ENCODE results near the gene IL1B.
A peak's percentile ranks its signal among the peaks of the same experiment; 100 is the strongest.

The IL1B gene

DNA sequence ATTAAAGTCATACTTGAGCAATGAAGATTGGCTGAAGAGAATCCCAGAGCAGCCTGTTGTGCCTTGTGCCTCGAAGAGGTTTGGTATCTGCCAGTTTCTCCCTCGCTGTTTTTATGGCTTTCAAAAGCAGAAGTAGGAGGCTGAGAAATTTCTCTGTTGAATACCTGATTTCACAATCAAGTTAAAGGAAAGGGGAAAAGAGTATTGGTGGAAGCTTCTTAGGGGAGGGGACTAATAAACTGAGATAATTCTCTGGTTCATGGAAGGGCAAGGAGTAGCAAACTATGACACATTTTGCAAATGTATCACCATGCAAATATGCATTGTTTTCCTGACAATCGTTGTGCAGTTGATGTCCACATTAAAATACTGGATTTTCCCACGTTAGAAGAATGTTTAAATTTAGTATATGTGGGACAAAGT is at the start of gene IL1B:
IL1B (minus strand) TSS at position 85 of the 423 bp plus-strand sequence. CDS start 550 bp downstream, outside the sequence.
- FAIRE-seq = peak; percentile 28
- DNase-seq (ENCODE audit: insufficient read length, low spot score) = no peak

DNA sequence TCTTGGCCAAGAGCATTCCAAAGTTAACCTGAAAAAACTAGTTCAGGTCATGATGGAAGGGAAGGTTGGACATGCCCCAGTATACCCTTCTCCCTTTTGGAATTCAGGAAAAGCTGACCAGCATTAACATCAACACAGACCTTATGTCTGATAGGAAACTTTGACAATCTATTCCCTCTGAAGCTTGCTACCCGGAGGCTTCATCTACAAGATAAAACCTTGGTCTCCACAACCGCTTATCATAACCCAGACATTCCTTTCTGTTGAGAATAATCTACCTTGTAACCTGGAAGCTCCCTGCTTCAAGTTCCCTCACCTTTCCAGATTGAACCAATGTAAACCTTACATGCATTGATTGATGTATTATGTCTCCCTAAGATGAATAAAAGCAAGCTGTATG is 49.7 kb upstream of the IL1B start:
- no peak for DNase-seq (ENCODE audit: insufficient read length, low spot score)
- no peak for FAIRE-seq

DNA sequence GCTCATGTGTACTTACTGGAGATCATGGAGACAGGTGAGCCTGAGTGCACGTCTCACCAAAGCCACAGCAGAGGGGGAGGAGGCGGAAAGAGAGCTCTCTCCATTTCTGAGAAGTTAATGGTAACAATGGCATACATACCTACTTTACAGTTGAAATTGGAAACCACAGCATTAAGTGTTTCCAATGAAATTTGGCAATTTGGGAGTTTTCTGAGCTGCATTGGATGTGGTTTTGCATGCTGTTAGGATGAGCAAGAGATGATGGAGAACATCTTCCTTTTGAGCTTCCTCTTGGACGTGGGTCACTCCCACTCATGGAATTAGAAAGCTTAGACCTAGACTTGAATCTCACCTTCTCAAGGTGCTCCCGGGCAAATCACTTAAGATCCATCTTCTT is 48.9 kb upstream of the IL1B start:
- FAIRE-seq = no peak
- DNase-seq (ENCODE audit: insufficient read length, low spot score) = no peak

DNA sequence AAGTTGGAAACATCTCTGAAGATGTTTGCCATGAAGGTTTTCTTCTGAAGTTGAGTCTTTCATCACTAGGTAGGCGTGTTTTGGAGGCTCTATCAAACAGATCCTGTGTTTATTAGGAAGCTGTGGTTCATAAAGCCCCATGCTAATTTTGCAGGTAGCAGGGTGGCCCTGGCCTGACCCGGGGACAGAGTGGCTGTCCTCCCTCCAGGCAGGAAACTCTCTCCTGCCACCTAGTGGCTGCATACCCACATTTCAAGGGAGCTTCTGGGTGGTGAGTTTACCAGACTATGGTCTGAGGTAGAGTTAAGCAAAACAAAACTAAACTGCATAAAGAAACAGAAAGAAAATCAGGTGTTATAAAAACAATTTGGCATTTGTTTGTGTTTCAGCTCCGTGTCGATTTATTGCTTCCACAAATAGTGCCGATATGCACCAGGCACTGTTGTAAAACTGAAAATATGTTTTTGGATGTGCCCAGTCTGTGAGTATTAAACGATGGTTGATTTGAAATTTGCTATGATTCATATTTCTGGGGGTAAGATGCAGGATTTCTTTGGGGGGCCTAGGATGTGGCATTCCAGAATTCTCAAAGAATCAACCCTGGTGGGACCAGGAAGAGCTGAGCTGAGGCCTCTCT is 48.4 kb upstream of the IL1B start:
- DNase-seq (ENCODE audit: insufficient read length, low spot score) = peak; percentile 57
- no peak for FAIRE-seq

DNA sequence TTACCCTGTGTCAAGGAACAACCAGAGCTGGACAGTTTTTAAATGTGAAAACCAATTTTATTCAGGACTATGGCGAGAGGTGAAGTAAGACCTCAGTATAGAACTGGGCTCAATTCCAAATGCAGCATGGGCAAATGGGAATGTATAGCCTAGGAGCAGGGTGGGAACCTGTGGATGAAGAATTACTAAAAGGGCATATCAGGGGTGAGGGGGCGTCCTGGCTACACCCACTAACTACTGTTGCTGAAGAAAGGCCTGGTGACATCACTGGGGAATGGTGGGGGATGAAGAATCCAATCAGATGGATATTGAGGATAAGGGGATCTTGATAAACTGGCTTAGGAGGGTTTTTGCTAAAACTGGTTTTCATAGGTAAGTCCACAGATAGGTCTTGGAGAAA is 47.1 kb upstream of the IL1B start:
- DNase-seq (ENCODE audit: insufficient read length, low spot score) (no peak), FAIRE-seq (no peak)

DNA sequence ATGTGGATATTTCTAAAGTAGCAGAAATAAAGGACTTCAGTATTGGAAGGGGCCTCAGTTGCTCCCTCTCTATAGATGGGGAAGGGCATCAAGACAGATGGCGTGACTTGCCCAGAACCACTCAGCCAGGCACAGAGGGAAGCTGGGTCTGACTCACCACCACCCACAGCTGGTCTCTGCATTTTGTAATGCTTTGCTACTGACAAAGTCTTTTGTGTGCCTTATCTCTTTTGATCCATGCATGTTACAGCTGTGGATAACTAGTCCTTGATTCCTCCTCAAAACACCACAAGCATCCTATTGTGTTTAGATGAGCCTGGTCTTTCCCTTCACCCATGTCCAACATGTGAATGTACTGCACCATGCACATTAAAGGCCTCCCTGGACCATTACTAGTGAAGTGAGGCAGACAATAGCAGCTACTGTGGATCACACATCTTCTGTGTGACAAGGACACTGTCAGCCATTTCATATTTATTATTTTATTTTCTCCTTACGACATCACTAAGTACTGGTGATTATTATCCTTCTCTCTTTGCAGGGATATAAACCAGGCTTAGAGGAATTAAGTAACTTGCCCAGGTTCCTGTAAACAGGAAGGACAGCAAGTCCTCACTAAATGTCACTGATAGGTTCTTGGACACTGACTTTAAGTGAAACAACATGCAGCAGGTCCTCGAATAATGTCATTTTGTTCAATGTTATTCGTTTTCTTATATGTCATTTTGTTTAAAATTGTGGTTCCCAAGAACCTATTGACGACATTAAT is 44.8 kb upstream of the IL1B start:
- FAIRE-seq = peak; percentile 56
- peak; percentile 35 for DNase-seq (ENCODE audit: insufficient read length, low spot score)

DNA sequence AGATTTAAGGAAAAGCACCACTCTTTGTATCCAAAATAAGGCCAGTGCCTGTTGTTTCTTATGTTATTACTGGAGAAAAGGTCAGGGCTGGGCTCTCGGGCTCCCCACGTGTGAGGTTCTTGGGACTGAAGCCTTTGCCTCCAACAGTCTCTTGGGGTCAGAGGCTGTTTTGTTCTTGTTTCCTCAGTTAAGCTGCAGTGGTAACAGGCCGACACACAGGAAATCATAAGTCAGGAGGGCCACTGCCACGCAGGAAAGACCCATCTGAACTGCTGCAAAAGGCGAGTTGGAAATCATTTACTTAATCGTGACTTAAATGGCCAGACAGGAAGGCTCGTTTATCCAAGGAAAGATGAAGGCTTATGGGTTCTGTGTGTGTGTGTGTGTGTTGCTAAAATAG is 44.1 kb upstream of the IL1B start:
- DNase-seq (ENCODE audit: insufficient read length, low spot score) (no peak), FAIRE-seq (peak; percentile 75)

DNA sequence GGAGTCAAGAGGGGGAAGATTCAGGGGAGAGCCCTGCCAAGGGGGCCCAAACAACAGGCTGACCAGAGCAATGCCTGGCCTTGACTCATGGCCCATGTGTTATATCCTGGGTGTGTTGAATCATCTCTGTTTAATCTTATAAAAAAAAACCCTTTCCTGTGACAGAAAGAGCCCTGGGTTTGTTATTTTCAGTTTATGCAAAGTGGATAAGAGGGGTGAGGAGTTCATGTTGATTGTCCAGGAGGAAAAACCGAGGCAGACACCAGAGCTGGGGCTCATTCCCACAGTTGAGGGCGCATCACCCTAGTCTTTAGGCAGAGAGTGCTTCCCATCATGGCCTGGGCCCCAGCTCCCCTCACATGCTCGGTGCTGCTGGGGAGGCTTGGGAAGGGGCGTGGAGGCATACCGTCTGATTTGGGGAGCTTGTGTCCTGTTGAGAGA is 43.5 kb upstream of the IL1B start:
- FAIRE-seq = no peak

DNA sequence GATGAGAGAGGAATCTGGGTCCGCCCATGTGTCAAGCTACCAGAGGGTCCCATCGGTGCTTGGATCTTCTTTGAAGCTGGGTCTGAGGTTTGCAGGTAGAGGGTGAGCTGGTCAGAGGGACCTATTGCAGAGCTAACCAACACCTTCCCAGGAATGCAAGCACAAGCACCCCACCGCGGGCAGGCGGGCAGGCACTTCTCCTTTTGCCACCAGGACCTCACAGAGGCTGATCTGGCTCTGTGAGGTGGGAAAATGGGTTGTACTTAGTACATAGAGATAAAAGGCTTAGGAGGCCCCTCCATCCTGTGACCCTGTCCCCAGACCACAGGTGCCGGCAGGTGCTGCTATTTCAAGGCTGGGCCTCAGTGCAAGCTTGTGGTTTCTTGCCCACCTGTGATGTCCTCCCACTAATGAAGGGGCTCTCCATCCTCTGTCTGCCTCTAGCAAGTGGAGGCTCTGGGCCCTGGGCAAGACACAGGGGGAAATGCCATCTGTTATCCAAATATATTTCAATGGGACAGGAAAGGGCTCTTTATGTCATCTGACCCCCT is 43.0 kb upstream of the IL1B start:
- no peak for DNase-seq (ENCODE audit: insufficient read length, low spot score)
- no peak for FAIRE-seq

More for the DNA sequence above, 43.5 kb upstream of the IL1B start:
- DNase-seq (ENCODE audit: insufficient read length, low spot score) = no peak

DNA sequence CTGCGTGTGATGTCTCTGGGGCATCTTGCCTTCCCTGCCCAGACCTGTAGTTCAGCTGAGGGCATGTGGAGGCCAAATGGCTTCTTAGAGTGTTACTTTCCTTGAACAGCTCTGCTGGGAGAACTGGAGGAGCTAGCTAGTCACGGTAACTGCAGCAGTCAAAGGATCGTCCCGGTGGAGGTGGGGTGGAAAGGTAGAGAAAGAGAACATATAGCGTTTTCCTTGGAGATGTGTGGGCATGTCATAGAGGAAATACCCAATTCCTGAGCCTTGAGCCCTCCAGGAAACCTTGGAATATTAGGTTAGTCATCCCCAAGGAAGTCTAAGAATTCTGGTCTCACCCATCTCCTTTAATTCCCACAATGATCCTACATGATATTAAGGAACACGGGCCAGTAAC is 40.8 kb upstream of the IL1B start:
- no peak for DNase-seq (ENCODE audit: insufficient read length, low spot score)

DNA sequence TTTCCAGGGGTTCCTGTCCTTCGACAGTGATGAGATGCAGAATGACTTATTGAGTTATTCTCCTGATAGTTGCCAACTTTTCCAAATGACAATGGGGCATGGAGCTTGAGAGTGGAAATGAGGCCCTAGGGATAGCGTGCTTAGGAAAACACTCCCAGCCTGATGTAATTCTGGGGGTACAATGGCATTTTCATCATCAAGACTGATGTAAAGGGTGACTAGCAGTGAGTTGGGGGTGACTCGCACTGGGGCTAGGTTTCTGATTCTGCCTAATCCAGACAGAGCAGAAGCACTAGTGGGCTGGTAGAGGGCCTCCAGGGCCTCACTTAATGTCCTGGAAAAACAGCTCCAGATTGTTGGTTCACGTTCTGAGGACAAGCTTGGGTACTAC is 40.4 kb upstream of the IL1B start:
- FAIRE-seq (no peak), DNase-seq (ENCODE audit: insufficient read length, low spot score) (no peak)

More for the DNA sequence above, 40.8 kb upstream of the IL1B start:
- no peak for FAIRE-seq

DNA sequence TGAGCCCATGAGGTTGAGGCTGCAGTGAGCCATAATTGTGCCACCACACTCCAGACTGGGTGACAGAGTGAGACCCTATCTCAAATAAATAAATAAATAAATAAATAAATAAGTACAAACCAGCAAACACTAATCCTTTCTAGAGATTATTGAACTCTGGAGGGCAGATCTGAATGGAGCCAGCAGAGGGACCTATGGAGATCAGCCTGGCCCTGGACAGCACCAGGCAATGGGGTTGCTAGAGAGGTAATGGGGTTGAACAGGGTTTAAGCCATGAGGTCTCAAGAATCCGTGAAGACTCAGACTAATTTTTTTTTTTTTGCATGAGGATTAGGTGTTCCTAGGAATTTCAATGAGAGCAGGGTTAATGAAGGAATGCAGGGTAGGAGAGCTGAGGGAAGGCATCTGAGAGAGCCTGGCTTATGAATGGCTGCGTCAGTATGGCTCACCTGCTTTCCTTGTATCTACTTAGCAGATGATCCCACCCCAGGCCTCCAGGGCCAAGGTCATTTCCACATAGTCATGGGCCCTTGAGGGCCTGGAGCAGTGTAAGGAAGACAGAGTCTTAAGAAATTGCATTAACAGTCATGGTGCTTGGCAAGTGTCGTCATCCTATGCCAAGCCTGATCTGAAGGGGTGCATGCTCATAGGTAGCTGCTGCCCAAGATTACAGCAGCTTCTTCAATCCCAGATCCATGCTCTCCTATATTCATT is 39.8 kb upstream of the IL1B start:
- no peak for DNase-seq (ENCODE audit: insufficient read length, low spot score)
- FAIRE-seq = no peak

DNA sequence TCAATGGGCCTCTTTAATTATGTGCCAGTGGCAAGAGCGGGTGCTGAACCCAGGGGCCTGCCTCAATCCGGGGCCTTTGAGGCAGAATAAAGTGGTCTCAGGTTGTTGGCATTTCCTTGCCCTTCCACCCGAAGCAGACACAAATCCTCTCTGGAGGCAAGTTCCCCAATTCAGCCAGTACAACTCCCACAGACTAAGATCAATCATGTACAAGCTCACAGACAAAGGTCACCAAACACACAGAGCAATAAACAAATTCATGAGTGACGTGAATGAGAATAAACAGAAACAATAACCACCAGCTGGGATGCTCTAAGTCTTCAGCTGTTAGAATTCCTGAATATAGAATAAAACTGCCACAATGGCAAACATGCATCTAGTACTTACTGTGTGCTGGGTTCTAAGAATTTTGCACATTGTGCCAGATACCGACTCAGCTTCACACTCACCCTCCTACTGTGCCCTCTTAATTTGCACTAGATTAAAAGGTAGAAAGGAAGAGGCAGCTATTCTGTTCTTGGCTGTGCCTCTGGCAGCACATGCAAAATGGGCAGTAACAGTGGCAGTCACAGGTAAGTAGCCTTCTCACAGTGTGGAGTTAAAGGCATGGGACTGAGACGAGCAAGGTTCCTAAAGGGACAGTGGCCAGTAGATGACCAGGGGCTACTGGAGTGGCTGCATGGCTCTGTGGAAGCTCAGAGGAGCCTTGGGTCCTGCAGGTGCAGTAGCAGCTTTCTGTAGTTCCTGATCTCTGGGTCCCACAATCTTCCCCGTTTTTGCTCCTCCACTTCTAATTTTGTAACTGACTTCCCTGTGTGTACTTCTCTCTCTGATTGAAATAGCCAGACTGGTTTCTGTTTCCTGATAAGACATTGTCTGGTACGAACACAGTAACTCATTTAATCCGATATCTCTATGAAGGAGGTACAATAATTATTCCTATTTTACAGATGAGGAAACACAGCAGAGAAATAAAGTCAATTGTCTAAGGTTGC is 34.6 kb upstream of the IL1B start:
- no peak for FAIRE-seq
- DNase-seq (ENCODE audit: insufficient read length, low spot score) = no peak

DNA sequence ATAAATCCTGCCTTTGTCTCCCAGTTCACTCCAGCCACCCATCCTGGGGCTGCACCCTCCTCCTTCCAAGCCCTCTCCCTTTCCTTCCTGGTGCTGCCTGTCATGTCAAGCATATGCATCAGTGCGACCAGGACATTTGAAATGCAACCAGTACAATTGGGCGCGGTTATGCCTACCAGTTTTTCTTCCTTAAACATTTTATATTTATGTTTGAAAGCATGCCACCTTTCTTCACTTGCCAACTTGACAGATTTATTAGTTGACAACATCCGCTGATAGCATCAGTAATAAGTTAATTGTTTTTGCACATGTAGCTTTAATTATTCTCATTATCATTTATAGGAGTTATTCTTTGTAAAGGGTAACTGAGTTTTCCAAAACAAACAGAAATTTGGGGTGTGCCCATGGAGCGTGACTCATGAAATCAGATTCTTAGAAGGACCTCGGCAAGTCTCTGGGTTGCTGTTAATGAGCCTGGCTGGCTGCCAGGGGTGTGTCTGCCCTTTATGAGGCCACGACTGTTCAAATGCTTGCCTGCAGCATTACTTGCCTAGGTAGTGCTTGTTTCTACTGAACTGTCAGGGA is 32.8 kb upstream of the IL1B start:
- FAIRE-seq (no peak), DNase-seq (ENCODE audit: insufficient read length, low spot score) (no peak)

DNA sequence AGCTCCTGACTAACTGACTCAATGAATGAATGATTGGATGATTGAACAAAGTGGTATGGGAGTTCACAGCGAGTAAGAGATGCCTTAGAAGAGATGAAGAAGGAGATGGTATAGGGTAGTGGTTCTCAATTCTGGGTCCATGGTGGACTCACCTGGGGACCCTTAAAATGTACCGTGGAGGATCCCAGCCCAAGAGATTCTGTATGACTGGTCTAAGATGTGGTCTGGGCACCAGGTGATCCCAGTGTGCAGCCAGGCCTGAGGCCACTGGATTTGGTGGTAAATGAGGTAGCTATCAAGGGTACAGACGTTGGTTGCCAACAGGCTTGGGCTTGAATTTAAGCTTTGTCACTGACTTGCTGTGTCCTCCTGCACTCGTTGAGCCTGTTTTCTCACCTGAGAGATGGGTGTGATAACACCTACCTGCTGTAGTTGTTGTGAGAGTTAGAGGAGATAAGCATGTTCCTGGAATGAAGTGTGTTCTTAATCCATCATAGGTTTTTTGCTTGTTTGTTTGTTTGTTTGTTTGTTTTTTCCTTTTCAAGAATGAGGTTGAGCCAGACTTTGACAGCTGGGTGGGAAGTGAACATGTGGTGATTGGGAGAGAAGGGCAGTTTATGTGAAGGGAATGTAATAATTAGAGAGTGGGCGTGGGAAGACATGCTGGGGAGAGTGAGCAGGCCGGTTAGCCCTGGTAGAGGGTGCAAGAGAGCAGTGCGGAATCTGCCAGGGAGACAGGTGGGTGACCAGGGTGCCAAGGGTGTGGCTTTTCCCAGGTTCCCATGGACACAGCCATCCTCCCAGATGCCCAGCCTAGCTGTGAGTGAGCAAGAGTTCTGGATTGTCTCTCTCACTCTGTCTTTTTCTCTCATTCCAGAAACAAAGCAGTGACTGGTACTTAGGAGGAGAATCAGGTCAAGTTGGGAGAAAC is 31.4 kb upstream of the IL1B start:
- no peak for FAIRE-seq
- DNase-seq (ENCODE audit: insufficient read length, low spot score) = no peak

DNA sequence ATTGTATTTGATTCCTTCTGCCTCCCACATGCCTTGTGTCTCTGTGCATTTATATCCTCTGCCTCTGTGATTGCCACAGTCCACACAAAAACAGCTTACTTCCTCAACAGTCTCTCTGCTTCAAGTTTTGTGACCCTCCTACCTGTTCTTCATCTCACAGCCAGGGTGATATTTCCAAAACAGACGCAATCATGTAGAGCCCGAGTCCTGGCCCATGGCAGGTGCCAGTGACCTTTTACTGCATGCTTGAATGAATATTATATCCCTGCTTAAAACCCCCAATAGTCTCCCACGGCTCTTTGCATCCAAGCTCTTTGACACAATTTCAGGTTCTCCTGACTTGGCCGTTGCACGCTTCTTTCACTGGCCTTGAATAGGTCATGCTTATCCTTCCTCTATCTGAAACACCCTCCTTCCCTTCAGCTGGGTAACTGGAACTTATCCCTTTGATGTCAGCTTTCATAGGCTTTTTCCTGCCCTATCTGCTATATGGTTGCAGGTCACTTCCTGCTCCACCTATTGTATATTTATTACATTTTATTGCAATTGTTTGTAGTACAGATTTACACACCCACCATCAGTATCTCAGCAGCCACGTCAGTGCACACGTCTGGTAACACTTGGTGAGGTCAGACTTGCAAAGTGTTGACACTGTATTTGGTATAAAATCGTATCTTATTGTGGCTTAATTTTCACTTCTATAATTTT is 29.7 kb upstream of the IL1B start:
- no peak for DNase-seq (ENCODE audit: insufficient read length, low spot score)
- FAIRE-seq = no peak

DNA sequence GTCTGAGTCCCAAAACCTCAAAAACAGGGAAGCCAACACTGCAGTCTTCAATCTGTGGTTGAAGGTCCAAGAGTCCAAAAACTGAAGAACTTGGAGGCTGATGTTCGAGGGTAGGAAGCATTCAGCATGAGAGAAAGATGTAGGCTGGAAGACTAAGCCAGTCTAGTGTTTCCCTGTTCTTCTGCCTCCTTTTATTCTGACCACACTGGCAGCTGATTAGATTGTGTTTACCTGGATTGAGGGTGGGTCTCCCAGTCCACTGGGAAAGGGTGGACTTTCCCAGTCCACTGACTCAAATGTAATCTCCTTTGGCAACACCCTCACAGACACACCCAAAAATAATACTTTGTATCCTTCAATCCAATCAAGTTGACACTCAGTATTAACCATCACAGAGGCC is 27.5 kb upstream of the IL1B start:
- FAIRE-seq (no peak), DNase-seq (ENCODE audit: insufficient read length, low spot score) (no peak)

Data from GM19239 (cell line).